K562 (cell line): ENCODE measurements around the gene SH3GL3.

Experiments used
- CBFB ChIP-seq: sonication (generic); formaldehyde crosslinking; IDR thresholded peaks from 2 replicates; pipeline ENCODE4 v1.4.0; 2020; ENCODE audit warnings: mild to moderate bottlenecking, missing genetic modification reagents
- CTCF ChIP-seq, 3 experiments: IDR thresholded peaks in 2 of 3; conservative IDR thresholded peaks in 1 of 3; 2 replicates each; pipeline ENCODE4 v1.5.1; 2011 to 2012; ENCODE audit warnings: low read length in 3 of 3, mild to moderate bottlenecking in 3 of 3, control low read depth in 2 of 3, improper control_type of control experiment in 1 of 3, inconsistent platforms in 1 of 3, low read depth in 1 of 3, mixed read lengths in 1 of 3, moderate library complexity in 1 of 3; ENCODE audit not compliant: insufficient read depth in 2 of 3
- DPF2 ChIP-seq: fragments of 450-650 bp; IDR thresholded peaks from 2 replicates; pipeline ENCODE4 v1.6.1; 2016
- GABPA ChIP-seq: fragments of 200-800 bp; sonication (Bioruptor generic); conservative IDR thresholded peaks from 2 replicates; pipeline ENCODE4 v1.6.1; 2016; ENCODE audit warnings: low read depth, missing genetic modification characterization, missing compliant biosample characterization
- JUND ChIP-seq, 2 experiments: IDR thresholded peaks; 2 replicates in 1 of 2; 3 replicates in 1 of 2; pipeline ENCODE4 v1.6.1; 2011; ENCODE audit warnings: borderline replicate concordance in 2 of 2, low read depth in 2 of 2, low read length in 2 of 2, improper control_type of control experiment in 1 of 2, missing biosample characterization in 1 of 2, missing genetic modification characterization in 1 of 2, missing genetic modification reagents in 1 of 2
- SREBF2 ChIP-seq: sonication (generic); formaldehyde crosslinking; IDR thresholded peaks from 2 replicates; pipeline ENCODE4 v1.4.0; 2020; ENCODE audit warnings: mild to moderate bottlenecking, missing genetic modification reagents
- TAF7 ChIP-seq: fragments of 450-650 bp; IDR thresholded peaks from 2 replicates; pipeline ENCODE4 v1.6.1; 2016; ENCODE audit warnings: missing genetic modification characterization, missing compliant biosample characterization
- ZKSCAN1 ChIP-seq: fragments of 150-350 bp; IDR thresholded peaks from 2 replicates; pipeline ENCODE4 v1.6.1; 2016; ENCODE audit warnings: low read depth, low read length
- ZNF140 ChIP-seq: fragments of 250-450 bp; sonication (Bioruptor Pico); IDR thresholded peaks from 2 replicates; pipeline ENCODE4 v1.8.0; 2021; ENCODE audit warnings: moderate library complexity, mild to moderate bottlenecking, inconsistent platforms
- TF ChIP-seq, protein P1 (sequence below): fragments of 450-650 bp; formaldehyde crosslinking; IDR thresholded peaks from 2 replicates; pipeline ENCODE4 v1.4.0; 2022; ENCODE audit warnings: missing genetic modification characterization
- TF ChIP-seq, protein P2 (sequence below): fragments of 250-450 bp; sonication (Bioruptor Pico); IDR thresholded peaks from 2 replicates; pipeline ENCODE4 v1.8.0; 2021; ENCODE audit warnings: borderline replicate concordance, mild to moderate bottlenecking, moderate library complexity; ENCODE audit not compliant: poor library complexity, severe bottlenecking

DNA sequence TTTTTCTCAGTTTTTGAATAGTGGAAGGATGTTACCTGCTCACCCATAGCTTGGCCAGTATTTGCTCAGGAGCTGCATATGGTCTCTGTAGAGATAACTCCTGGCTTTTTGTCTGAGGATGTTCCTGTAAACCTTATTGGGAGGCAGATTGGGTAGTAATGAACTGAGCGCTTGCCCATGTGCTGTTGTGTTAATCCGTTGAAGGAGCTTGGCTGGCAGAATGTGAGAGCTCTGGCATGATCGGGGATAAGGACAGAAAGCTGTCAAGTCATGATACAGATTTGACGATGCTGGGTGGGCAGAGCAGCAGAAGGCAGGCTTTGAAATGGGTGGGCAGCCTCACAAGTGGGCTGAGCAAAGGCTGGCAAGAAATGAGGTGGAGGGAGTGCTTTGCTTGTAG, 27.4 kb downstream of the SH3GL3 start:
- TF ChIP-seq CTCF (IDR thresholded peaks at IDR 0.05 in 2 of 3, conservative IDR thresholded peaks at IDR 0.05 in 1 of 3; ENCODE audit: insufficient read depth in 2 of 3, low read depth in 1 of 3, low read length in 3 of 3) (no peak), ZKSCAN1 (no peak), JUND (IDR thresholded peaks at IDR 0.05; ENCODE audit: borderline replicate concordance, low read depth, low read length) (no peak), JUND (tag; IDR thresholded peaks at IDR 0.05; ENCODE audit: borderline replicate concordance, low read depth, low read length) (no peak), GABPA (tag) (no peak), DPF2 (no peak), SREBF2 (no peak), TAF7 (tag) (no peak), CBFB (CRISPR knock-in tag) (no peak), ZNF140 (CRISPR knock-in tag) (no peak)
- TF ChIP-seq, protein P1, sequence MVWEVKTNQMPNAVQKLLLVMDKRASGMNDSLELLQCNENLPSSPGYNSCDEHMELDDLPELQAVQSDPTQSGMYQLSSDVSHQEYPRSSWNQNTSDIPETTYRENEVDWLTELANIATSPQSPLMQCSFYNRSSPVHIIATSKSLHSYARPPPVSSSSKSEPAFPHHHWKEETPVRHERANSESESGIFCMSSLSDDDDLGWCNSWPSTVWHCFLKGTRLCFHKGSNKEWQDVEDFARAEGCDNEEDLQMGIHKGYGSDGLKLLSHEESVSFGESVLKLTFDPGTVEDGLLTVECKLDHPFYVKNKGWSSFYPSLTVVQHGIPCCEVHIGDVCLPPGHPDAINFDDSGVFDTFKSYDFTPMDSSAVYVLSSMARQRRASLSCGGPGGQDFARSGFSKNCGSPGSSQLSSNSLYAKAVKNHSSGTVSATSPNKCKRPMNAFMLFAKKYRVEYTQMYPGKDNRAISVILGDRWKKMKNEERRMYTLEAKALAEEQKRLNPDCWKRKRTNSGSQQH = no peak
- TF ChIP-seq, protein P2, sequence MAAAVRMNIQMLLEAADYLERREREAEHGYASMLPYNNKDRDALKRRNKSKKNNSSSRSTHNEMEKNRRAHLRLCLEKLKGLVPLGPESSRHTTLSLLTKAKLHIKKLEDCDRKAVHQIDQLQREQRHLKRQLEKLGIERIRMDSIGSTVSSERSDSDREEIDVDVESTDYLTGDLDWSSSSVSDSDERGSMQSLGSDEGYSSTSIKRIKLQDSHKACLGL = no peak
